Posterior cingulate gyrus (tissue), 11 donors: ENCODE results near the gene RNF121.

Experiments
- DNase-seq, 10 donors: peaks; one replicate each; pipeline versions ENCODE4 v3.0.0 to v3.0.0-alpha.2; 2020 to 2021; ENCODE audit warnings: mixed read lengths in 3 of 10
- intact Hi-C: fragments of 100-400 bp; cut with DNase I; formaldehyde crosslinking; loops from one replicate; pipeline ENCODE4 v1.15.1; 2023

RNF121 gene

DNA sequence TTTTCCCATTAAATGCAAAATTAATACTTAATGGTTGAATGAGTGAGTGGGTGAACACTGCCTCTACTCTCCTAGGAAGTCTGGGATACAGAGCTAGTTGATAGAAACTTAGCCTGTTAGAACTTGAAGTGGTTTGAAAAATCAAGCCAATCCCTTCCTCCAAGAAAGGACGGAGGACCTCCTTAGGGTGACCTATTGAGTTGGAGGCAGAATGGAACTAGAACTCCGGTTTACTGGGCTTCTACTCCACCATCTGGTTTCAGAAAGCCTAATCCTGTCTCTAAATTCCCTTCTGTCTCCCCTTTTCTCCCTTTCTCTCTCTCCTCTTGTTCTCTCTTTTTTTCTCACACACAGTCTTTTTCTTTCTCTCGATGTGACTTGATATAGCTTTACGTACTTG lies 50.2 kb downstream of the RNF121 start:
- DNase-seq: no peak
- intact Hi-C loops: loop anchor here (5.0 kb wide), 3 partner anchors 38 to 453 kb away; partner anchors contain the start of gene CLPB

DNA sequence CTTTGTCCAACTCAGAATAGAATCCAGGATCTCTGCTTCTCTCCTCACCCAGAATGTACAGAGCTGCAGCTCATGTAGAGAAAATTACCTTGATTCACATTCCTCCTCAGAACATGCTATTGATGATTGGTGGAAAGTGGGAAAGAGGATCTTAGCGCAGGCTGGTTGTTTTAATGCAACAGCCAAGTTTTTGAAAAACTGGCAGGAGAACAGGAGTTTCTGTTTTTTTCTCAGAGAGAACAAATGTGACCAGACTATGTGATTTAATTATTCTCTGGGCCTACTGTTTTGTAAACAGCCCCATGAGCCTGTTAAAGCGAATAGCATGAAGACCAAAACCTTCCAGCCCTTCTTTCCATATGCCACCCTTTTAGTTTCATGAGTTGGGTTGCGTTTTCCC lies 50.8 kb downstream of the RNF121 start:
- intact Hi-C loops: loop anchor here (5.0 kb wide), 3 partner anchors 38 to 453 kb away; partner anchors contain the start of gene CLPB
- no peak for DNase-seq

DNA sequence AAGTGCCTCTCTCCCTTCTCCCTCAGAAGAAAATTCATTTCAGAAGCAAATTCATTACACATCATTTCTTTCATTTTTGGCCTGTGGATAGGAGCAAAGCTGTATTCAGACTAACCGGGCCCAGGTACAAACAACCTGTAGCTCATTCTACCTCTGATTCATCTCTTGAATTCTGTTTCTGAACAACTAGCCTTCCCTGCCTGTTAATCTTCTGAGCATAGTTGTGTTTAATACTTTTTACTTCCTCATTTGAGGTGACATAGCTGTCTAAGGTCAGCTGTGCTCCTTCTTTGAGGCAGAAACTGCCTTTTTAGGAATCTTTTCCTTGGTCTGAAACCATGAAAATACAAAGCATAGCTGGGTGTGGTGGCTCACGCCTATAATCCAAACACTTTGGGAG lies 57.3 kb downstream of the RNF121 start:
- no peak for DNase-seq
- intact Hi-C loops: no loop called here

DNA sequence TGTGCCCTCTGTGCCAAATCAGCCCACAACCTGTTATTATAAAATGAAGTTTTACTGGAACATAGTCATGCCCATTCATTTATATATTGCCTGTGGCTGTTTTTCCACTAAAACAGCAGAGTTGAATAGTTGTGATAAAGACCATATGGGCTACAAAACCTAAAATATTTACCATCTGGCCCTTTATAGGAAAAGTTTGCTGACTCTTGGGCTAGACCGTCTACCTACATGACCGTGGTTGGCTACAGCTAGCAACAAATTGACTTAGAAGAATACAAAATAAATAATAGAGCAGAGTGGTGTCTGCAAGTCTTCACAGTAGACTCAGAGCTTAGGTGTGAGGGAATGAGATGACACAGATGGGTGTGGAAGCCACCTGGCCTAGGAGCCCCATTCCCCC lies 58.7 kb downstream of the RNF121 start:
- no peak for DNase-seq
- intact Hi-C loops: no loop called here

DNA sequence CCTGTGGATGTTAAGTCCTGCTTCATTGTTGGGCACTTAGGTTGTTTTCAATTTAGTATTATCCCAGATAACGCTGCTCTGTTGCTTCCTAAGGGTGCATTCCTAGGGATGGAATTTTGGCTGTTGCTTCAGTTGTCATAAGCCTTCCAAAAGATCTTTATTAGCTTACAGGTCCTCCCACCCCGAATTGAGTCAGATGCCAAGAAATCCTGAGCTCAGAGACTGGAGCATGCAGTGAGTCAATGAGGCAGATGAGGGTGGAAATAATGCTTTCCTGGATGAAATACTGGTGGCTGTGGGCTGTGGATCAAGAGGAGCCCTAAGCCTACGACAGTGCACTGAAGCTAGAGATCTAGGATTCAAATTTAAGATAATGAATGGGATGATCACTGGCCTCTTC lies 59.2 kb downstream of the RNF121 start:
- no peak for DNase-seq

DNA sequence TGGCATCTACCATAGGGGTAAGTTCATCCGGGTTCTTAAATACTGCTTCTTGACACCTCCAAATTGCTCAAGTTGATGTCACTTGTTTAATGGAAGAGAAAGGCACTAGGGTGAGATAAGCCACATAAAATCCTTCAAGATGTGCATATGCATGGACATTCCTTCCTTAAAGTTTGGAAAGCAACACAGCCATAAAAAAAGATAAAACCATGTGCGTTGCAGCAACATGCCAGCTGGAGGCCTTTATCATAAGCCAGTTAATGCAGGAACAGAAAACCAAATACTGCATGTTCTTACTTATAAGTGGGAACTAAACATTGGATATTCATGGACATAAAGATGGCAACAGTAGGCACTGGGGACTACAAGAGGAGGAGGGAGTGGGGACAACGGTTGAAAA lies 61.9 kb downstream of the RNF121 start:
- DNase-seq: no peak
- intact Hi-C loops: no loop called here

More for the DNA sequence above, 59.2 kb downstream of the RNF121 start:
- intact Hi-C loops: no loop called here

DNA sequence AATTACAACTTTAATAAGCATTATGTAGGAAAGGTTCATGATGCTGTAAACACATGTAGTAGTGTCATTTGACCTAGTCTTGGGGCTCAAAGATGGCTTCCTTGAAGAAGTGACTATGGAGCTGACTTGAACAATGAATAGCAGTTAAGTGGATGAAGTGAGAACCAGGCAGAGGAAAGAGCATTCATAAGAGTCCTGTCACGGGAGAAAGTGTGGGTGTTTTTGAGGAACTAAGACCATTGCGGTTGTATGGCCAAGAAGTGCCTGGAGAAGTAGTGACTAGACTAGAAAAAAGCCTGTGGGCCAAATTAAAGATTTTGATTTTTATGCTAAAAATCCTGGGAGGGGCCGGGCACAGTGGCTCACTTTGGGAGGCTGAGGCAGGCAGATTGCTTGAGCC lies 62.6 kb downstream of the RNF121 start:
- intact Hi-C loops: no loop called here

DNA sequence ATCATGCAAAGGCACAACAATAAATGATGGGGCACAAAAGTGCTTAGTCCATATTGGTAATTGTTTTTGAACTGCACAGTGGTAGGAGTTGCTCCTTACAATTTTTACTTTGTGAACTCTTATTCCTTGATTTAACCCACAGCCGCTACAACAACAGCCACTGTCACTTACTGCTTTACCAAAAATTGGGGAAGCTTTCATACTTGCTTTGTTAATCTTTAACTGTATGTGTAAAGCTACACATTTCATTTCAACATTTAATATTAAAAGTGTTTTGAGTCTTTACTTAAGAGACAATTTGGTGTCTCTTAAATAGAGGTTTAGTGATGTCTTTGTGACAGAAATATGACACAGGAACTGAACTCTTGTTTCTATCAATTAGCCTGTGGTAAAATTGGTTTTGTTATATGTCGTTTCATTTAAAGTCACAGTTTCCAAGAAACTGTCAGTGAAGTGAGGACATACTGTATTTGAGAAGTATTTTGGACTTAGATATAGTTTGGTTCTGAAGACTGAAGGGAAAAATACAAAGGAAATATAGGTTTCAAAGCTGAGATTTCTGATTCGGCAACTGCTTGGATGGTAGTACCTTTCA lies 63.4 kb downstream of the RNF121 start:
- intact Hi-C loops: no loop called here

More for the DNA sequence above, 62.6 kb downstream of the RNF121 start:
- DNase-seq: no peak

DNA sequence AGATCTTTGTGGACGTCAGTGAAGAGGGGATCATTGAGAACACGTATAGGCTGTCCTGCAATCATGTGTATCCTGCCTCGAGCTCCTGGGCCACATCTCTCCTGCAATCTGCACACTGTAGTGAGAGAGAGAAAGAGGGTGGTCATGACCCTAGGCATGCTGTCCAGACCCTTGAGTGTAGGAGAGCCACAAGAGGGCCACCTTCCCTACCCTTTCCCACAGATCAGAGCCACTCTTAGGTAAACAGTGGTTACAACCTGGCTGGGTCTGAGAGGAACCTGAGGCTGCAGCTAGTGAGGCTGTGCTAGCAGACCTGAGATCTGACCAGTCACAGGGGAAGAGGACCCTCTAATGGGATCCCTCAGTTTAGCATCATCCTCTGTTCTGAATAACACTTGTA lies 65.9 kb downstream of the RNF121 start:
- intact Hi-C loops: no loop called here
- DNase-seq: no peak

More for the DNA sequence above, 63.4 kb downstream of the RNF121 start:
- no peak for DNase-seq

DNA sequence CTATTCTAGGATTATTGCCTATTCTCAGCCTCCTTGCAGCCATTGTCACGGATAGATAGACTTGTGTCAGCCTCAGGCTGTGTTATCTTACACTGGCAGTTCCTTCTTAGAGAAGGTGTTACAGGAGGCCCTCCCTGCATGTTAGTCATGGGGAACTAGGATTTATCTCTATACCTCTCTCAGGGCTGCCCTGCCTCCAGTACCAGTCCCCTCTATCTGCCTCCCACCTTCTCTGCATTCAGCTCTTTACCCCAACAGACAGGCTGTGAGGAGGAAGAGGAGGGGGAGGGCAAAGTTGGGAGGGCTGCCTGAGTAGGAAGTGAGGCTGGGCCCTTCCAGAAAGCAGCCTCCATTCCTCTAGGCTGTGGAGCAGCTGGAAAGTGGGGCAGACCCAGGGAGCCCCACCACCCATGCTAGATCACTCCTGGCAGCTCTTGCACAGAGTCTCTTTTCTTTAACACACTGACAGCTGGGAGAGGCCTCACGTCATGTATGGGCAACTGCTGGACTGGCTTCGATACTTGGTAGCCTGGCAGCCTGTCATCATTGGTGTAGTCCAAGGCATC lies 67.0 kb downstream of the RNF121 start:
- intact Hi-C loops: no loop called here

DNA sequence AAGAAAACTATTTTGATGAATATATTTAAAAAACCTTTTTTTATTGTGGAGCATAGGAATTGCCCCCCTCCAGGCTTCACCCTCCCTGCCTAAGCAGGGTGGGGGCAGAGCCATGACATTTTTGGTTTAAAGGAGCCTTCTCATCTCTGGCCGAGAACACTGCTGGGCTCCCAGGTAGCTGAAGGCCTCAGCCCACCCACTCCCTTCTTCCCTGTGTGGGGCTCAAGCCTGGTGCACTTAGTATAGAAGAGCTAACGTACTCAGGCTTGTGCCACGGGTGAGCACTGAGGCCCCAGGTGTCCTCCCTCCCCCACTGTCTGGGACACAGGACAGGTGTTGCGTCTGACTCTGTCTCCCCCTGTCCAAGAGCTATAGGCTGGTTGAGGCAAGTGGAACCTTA lies 67.7 kb downstream of the RNF121 start:
- intact Hi-C loops: no loop called here
- peak in 1 of 10 donors; percentile 71 for DNase-seq

More for the DNA sequence above, 67.0 kb downstream of the RNF121 start:
- peak in 3 of 10 donors; percentile 48 to 78 (median 62) for DNase-seq

DNA sequence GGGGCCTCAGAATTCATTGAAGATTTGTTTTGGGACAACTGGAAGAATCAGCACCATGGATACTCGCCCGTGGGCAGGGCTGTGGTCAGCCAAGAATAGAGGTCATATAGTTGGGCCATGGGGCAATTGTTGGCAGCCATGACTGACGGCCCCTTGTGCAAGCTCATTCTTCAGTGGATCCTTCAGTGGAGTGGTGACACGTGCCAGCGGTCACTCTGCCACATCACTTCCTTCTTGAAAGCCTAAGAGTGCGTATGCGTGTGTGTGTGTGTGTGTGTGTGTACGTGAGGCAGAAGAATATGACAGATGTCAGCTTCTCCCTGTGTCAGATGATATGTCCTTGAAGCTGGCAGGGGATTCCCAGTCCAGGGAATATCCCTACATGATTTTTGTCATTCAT lies 68.1 kb downstream of the RNF121 start:
- no peak for DNase-seq
- intact Hi-C loops: no loop called here

DNA sequence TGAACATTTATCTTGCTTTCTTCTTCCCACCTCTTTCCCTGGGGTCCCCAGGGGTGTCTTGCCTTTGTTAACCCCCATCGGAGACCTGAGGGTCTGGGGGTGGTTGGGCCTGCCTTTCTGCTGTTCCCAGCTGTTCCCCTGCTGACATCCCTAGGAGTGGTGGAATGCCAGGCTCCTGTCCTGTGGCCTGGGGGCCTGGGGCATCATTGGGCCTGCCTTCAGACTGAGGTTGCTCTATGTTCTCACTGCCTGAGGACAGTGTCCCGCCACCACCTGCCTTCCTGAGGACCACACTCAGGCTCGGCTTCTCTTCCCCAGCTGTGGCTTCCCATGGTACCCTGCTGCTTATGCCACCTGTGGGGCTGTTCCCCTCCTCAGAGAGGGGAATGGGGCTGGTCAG lies 68.7 kb downstream of the RNF121 start:
- intact Hi-C loops: no loop called here
- no peak for DNase-seq

DNA sequence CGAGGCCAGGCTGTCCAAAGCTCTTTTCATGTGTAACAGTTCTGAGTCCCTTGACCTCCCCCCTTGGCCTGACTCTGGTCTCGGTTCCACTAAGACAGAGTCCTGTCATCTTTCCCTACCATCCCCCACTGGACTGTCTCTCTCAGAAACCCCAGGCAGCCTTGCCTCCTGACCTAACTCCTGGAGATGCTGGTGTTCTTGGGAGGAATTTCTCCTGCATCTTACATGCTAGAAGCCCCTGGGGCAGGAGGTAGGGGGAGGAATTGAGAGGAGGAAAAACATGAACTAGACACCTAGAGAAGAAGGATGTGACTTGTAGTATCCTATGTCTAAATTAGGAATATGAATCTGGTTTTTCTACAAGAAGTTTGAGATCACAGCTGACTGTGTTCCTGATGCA lies 69.2 kb downstream of the RNF121 start:
- intact Hi-C loops: no loop called here
- DNase-seq: no peak

DNA sequence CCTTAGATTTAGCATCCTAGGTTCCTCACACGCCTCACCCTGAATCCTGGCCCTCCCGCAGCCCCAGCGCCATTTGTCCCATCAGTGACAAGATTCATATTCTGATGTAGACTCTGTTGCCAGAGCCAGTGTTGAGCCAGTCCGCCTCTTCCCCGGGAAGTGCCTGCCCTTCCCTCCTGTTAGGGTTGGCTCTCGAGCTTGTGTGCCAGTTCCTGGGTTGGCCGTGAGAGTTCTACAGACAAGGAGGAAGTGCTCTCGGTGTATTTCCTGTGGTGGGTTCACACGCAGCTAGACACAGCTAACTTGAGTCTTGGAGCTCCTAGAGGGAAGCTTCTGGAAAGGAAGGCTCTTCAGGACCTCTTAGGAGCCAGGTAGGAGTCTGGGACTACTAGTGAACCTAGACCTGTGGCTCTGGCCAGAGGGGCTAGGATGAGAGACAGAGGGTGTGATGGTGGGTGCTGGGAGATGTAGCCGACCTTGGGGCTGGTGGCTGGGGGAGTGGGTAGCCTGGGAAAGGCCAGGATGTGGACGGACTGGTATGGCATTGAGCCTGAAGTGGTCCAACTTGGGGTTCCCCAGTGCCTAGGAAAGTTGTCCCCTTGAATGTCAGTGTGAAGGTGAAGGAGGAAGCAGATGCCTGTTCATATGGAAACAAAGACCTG lies 69.9 kb downstream of the RNF121 start, which contains the start of gene IL18BP:
IL18BP (plus strand) TSS at position 261 of the 662 bp plus-strand sequence. CDS start 1,076 bp downstream, outside the sequence.
- DNase-seq: peak in 1 of 10 donors; percentile 73
- intact Hi-C loops: no loop called here

DNA sequence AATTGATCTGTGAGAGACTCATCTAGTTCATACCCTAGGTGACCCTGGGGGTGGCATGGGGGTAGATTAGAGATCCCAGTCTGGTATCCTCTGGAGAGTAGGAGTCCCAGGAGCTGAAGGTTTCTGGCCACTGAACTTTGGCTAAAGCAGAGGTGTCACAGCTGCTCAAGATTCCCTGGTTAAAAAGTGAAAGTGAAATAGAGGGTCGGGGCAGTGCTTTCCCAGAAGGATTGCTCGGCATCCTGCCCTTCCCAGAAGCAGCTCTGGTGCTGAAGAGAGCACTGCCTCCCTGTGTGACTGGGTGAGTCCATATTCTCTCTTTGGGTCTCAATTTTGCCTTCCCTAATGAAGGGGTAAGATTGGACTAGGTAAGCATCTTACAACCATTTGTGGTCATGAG lies 70.5 kb downstream of the RNF121 start:
- intact Hi-C loops: no loop called here
- DNase-seq: no peak

DNA sequence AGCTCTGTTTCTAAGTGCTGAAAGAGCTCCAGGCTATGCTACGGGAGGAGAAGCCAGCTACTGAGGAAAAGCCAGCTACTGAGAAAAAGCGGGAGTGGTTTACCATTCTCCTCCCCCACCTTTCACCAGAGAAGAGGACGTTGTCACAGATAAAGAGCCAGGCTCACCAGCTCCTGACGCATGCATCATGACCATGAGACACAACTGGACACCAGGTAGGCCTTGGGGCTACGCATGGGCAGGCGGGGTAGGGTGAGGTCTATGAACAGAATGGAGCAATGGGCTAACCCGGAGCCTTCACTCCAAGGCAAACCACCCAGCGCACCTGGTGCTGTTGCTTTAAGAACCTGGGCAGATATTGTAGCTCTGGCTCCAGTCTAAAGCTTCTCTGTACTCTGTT lies 71.0 kb downstream of the RNF121 start:
- DNase-seq: peak in 1 of 10 donors; percentile 49
- intact Hi-C loops: no loop called here

DNA sequence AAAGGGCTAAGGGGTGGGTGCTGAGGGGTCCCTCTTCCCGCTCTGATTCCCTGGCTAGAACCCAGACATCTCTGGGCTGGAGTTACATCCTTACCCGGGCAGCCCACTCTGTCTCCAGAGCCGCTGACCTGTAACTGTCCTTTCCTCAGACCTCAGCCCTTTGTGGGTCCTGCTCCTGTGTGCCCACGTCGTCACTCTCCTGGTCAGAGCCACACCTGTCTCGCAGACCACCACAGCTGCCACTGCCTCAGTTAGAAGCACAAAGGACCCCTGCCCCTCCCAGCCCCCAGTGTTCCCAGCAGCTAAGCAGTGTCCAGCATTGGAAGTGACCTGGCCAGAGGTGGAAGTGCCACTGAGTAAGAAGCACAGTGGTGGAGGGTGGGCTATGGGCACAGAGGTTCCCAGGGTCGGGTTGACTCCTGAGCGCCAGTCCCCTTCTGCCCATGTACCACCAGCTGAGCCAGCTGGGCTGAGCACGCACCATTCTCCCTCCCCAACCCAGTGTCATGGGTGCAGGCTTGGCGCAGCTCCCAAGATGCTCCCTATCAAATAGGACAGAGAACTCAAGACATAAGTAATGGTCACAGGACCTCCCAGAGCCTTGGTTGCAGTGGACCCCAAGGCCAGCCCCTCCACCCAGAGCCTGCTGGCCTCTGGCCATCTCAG lies 71.5 kb downstream of the RNF121 start:
- peak in 1 of 10 donors; percentile 49 for DNase-seq
- intact Hi-C loops: no loop called here

DNA sequence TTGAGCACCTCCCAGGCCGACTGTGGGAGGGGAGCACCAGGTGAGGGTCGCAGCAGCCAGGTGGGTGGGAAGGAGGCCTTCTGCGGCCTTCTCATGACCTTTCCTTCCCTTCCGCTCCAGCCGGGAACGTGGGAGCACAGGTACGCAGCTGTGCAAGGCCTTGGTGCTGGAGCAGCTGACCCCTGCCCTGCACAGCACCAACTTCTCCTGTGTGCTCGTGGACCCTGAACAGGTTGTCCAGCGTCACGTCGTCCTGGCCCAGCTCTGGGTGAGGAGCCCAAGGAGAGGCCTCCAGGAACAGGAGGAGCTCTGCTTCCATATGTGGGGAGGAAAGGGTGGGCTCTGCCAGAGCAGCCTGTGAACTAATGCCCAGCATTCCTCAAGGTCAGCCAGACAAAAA lies 72.4 kb downstream of the RNF121 start:
- intact Hi-C loops: no loop called here
- DNase-seq: peak in 1 of 10 donors; percentile 73

DNA sequence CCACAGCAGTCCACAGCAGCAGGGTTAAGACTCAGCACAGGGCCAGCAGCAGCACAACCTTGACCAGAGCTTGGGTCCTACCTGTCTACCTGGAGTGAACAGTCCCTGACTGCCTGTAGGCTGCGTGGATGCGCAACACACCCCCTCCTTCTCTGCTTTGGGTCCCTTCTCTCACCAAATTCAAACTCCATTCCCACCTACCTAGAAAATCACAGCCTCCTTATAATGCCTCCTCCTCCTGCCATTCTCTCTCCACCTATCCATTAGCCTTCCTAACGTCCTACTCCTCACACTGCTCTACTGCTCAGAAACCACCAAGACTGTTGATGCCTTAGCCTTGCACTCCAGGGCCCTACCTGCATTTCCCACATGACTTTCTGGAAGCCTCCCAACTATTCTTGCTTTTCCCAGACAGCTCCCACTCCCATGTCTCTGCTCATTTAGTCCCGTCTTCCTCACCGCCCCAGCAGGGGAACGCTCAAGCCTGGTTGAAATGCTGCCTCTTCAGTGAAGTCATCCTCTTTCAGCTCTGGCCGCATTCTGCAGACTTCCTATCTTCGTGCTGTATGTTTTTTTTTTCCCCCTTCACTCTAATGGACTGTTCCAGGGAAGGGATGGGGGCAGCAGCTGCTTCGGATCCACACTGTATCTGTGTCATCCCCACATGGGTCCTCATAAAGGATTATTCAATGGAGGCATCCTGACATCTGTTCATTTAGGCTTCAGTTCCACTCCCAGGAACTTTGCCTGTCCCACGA lies 73.2 kb downstream of the RNF121 start:
- peak in 1 of 10 donors; percentile 59 for DNase-seq
- intact Hi-C loops: no loop called here
